ENCODE measurements around the gene CNTN1.

Gene CNTN1

GRCh38 chr12:40691913-40692764 is at the start of gene CNTN1:
Gene CNTN1, plus strand, starts transcription at chr12:40692439.
- no peak for DNase-seq

- no peak for DNase-seq
These were observed 48.7 kb upstream of the CNTN1 start for GRCh38 chr12:40643506-40643905.

GRCh38 chr12:40643976-40644375 is 48.3 kb upstream of the CNTN1 start:
- DNase-seq = no peak

- DNase-seq = no peak
These were observed 47.5 kb upstream of the CNTN1 start for GRCh38 chr12:40644708-40645107.

- DNase-seq = no peak
These were observed 46.9 kb upstream of the CNTN1 start for GRCh38 chr12:40645361-40645760.

- no peak for DNase-seq
These were observed 45.8 kb upstream of the CNTN1 start for GRCh38 chr12:40646456-40646855.

GRCh38 chr12:40646911-40647310 is 45.3 kb upstream of the CNTN1 start:
- no peak for DNase-seq

- DNase-seq = no peak
These were observed 44.6 kb upstream of the CNTN1 start for GRCh38 chr12:40647651-40648050.

- DNase-seq = no peak
These were observed 43.7 kb upstream of the CNTN1 start for GRCh38 chr12:40648519-40648918.

GRCh38 chr12:40650038-40650704 is 42.1 kb upstream of the CNTN1 start:
- no peak for DNase-seq

- DNase-seq = no peak
These were observed 36.8 kb upstream of the CNTN1 start for GRCh38 chr12:40655451-40655850.

- no peak for DNase-seq
These were observed 29.9 kb upstream of the CNTN1 start for GRCh38 chr12:40662366-40662765.

GRCh38 chr12:40663781-40664180 is 28.5 kb upstream of the CNTN1 start:
- no peak for DNase-seq

GRCh38 chr12:40668099-40668529 is 24.1 kb upstream of the CNTN1 start:
- no peak for DNase-seq

- DNase-seq = no peak
These were observed 19.4 kb upstream of the CNTN1 start for GRCh38 chr12:40672741-40673271.

- DNase-seq = no peak
These were observed 11.1 kb upstream of the CNTN1 start for GRCh38 chr12:40681148-40681547.

GRCh38 chr12:40684986-40685385 is 7.3 kb upstream of the CNTN1 start:
- no peak for DNase-seq

- no peak for DNase-seq
These were observed 4.0 kb upstream of the CNTN1 start for GRCh38 chr12:40688085-40688725.

GRCh38 chr12:40689576-40689975 is 2.7 kb upstream of the CNTN1 start:
- no peak for DNase-seq

- DNase-seq = no peak
These were observed 547 bp downstream of the CNTN1 start for GRCh38 chr12:40692765-40693206.

GRCh38 chr12:40693207-40693821 is 1.1 kb downstream of the CNTN1 start:
- no peak for DNase-seq

- no peak for DNase-seq
These were observed 5.5 kb downstream of the CNTN1 start for GRCh38 chr12:40697566-40698259.
